Measurements from ENCODE around the gene NSUN3.

The NSUN3 gene

GRCh38 chr3:94049267-94049666, 13.6 kb upstream of the NSUN3 start:
- TF ChIP-seq REST (IDR thresholded peaks at IDR 0.05; ENCODE audit: insufficient replicate concordance, low read depth) (no peak), CTCF (IDR thresholded peaks at IDR 0.05; ENCODE audit: insufficient read depth, low read length) (no peak), POLR2AphosphoS5 (IDR thresholded peaks at IDR 0.05; ENCODE audit: low read depth) (no peak), GABPA (IDR thresholded peaks at IDR 0.05; ENCODE audit: low read depth) (no peak), SPI1 (IDR thresholded peaks at IDR 0.05; ENCODE audit: borderline replicate concordance, low read depth) (no peak)
- Histone ChIP-seq H3K27ac (replicated peaks) (no peak overlapping the region), H3K27me3 (ENCODE audit: insufficient read depth, poor library complexity, severe bottlenecking) (no peaks in the 10 kb centered on the region), H3K4me3 (replicated peaks; ENCODE audit: insufficient read depth, low read length) (no peak overlapping the region)
- DNase-seq (ENCODE audit: low read depth in 1 of 2, low spot score in 1 of 2) = no peak

GRCh38 chr3:94050546-94050945, 12.3 kb upstream of the NSUN3 start:
- DNase-seq (ENCODE audit: low read depth in 1 of 2, low spot score in 1 of 2) = no peak
- H3K27me3 ChIP-seq (ENCODE audit: insufficient read depth, poor library complexity, severe bottlenecking) = no peaks in the 10 kb centered on the region
- no peak for TF ChIP-seq POLR2AphosphoS5 (IDR thresholded peaks at IDR 0.05; ENCODE audit: low read depth)
- no peak for TF ChIP-seq SPI1 (IDR thresholded peaks at IDR 0.05; ENCODE audit: borderline replicate concordance, low read depth)
- no peak for TF ChIP-seq CTCF (IDR thresholded peaks at IDR 0.05; ENCODE audit: insufficient read depth, low read length)
- H3K4me3 ChIP-seq (replicated peaks; ENCODE audit: insufficient read depth, low read length) = no peak overlapping the region
- H3K27ac ChIP-seq (replicated peaks) = no peak overlapping the region

- TF ChIP-seq POLR2AphosphoS5 (IDR thresholded peaks at IDR 0.05; ENCODE audit: low read depth) (no peak), GABPA (IDR thresholded peaks at IDR 0.05; ENCODE audit: low read depth) (no peak), REST (IDR thresholded peaks at IDR 0.05; ENCODE audit: insufficient replicate concordance, low read depth) (no peak)
- Histone ChIP-seq H3K27me3 (ENCODE audit: insufficient read depth, poor library complexity, severe bottlenecking) (no peaks in the 10 kb centered on the region), H3K27ac (replicated peaks) (no peak overlapping the region), H3K4me3 (replicated peaks; ENCODE audit: insufficient read depth, low read length) (no peak overlapping the region)
- no peak for DNase-seq (ENCODE audit: low read depth in 1 of 2, low spot score in 1 of 2)
Observed at GRCh38 chr3:94061297-94061696, 1.6 kb upstream of the NSUN3 start.

- TF ChIP-seq SPI1 (IDR thresholded peaks at IDR 0.05; ENCODE audit: borderline replicate concordance, low read depth) (no peak), POLR2AphosphoS5 (IDR thresholded peaks at IDR 0.05; ENCODE audit: low read depth) (no peak), REST (IDR thresholded peaks at IDR 0.05; ENCODE audit: insufficient replicate concordance, low read depth) (no peak), CTCF (IDR thresholded peaks at IDR 0.05; ENCODE audit: insufficient read depth, low read length) (no peak), GABPA (IDR thresholded peaks at IDR 0.05; ENCODE audit: low read depth) (no peak)
- DNase-seq (ENCODE audit: low read depth in 1 of 2, low spot score in 1 of 2) = no peak
- no peaks in the 10 kb centered on the region for H3K27me3 ChIP-seq (ENCODE audit: insufficient read depth, poor library complexity, severe bottlenecking)
- peak overlapping the region; percentile 76 for H3K4me3 ChIP-seq (replicated peaks; ENCODE audit: insufficient read depth, low read length)
- H3K27ac ChIP-seq (replicated peaks) = peak overlapping the region; percentile 96
Observed at GRCh38 chr3:94063496-94064119, 747 bp downstream of the NSUN3 start.
